Chondrocyte (in vitro differentiated cells): ENCODE data around the gene CMC2. TPM values are rescaled to one million over a fixed set of nuclear protein-coding genes. Genes with fewer than 3 reads are reported as not detected.
A peak's percentile ranks its signal among the peaks of the same experiment; 100 is the strongest.

Experiments
- DNase-seq: peaks from one replicate; pipeline ENCODE4 v3.0.0; 2021; ENCODE audit warnings: mixed read lengths, low spot score
- H3K27ac Mint-ChIP-seq: one replicate; pipeline ENCODE4 v1.8.0; 2021; ENCODE audit warnings: mild to moderate bottlenecking, moderate library complexity, mixed read lengths; ENCODE audit not compliant: unreplicated experiment
- H3K27me3 Mint-ChIP-seq: 2 replicates; pipeline ENCODE4 v1.8.0; 2021; ENCODE audit warnings: low read depth, mixed read lengths
- H3K36me3 Mint-ChIP-seq: 2 replicates; pipeline ENCODE4 v1.8.0; 2021; ENCODE audit warnings: low read depth, mixed read lengths
- H3K4me1 Mint-ChIP-seq: 2 replicates; pipeline ENCODE4 v1.8.0; 2021; ENCODE audit warnings: low read depth, mild to moderate bottlenecking, mixed read lengths
- H3K4me3 Mint-ChIP-seq: one replicate; pipeline ENCODE4 v1.8.0; 2021; ENCODE audit warnings: mild to moderate bottlenecking, moderate library complexity, mixed read lengths; ENCODE audit not compliant: unreplicated experiment
- H3K9me3 Mint-ChIP-seq: 2 replicates; pipeline ENCODE4 v1.8.0; 2021; ENCODE audit warnings: low read depth, mixed read lengths
- total RNA-seq: library from RNA; stranded (reverse); gene quantifications from 3 replicates; pipeline ENCODE4 v1.2.1, GENCODE V29; 2021
- TF ChIP-seq, protein P1 (sequence below): fragments of 200-600 bp; sonication (generic); IDR thresholded peaks from 2 replicates; pipeline ENCODE4 v1.5.0; 2021; ENCODE audit warnings: antibody characterized with exemption, mild to moderate bottlenecking, moderate library complexity

CMC2 gene
- total RNA-seq, 1 donor from 2014 or later: 45.8 TPM

DNA sequence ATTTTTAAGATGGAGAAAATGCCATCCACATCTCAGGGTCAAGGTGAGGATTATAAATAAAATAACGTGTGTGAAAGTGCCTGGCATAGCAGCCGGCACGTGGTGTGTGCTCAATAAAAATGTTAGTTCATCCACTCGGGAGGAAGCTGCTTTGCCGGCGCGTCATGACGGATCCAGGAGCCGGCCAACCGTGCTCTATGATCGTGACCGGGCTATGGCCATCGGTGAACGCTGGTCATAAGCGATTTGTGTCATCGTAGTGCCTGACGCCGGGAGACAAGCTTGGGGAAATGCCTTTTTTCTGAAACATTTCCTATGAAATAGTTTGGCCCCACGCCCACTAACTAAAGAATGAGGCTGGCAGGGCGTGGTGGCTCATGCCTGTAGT lies 74.0 kb downstream of the CMC2 start:
- Mint-ChIP-seq H3K4me3 (peak overlapping the region; percentile 71), H3K27me3 (peaks cover 9% of the 10 kb centered on the region), H3K4me1 (peaks cover 26% of the 10 kb centered on the region), H3K27ac (peak overlapping the region; percentile 93), H3K36me3 (no peaks in the 10 kb centered on the region), H3K9me3 (no peaks in the 10 kb centered on the region)
- DNase-seq: no peak
- TF ChIP-seq, protein P1, sequence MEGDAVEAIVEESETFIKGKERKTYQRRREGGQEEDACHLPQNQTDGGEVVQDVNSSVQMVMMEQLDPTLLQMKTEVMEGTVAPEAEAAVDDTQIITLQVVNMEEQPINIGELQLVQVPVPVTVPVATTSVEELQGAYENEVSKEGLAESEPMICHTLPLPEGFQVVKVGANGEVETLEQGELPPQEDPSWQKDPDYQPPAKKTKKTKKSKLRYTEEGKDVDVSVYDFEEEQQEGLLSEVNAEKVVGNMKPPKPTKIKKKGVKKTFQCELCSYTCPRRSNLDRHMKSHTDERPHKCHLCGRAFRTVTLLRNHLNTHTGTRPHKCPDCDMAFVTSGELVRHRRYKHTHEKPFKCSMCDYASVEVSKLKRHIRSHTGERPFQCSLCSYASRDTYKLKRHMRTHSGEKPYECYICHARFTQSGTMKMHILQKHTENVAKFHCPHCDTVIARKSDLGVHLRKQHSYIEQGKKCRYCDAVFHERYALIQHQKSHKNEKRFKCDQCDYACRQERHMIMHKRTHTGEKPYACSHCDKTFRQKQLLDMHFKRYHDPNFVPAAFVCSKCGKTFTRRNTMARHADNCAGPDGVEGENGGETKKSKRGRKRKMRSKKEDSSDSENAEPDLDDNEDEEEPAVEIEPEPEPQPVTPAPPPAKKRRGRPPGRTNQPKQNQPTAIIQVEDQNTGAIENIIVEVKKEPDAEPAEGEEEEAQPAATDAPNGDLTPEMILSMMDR: no peak

DNA sequence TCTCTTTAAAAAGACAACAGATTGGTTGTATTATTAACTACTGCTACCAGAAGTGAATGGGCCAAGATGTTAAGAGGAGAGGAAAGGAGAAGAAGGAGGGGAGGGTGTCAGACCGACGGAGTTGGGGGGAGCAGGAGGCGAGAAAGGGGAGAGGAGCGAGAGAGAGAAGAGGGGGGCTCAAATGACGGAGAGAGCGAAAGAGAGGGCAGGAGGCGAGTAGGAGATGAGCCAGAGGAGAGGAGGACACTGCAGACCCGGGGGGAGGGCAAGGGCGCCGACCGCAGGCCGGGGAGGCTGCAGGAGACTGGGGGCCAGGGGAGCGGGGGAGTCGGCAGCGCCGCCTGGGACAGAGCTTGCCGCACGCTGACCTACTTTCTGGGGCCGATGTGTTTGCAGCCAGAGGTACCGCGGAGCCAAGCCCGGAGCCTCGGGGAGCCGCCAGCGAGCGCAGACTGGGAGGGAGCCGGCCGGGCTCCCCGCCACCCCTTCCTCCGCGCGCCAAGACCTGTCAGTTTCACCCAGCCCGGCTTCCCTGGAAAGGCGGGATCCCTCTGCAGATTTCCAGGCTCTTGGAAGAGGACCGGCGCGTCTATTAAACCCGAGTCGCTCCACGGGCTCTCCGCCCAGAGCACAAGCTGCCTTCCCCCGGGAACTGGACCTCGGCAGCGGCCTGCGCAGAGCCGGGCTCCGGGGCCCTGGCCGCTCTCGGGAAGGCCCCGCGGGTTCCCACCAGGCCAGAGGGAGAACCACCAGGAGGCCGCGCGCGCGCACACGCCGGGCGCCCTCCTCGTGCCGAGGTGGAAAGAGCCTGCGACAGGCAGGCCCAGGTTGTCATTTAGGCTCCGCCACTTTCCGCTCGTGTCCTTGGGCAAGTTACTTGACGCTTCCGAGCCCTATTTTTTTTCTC lies 74.6 kb downstream of the CMC2 start:
- H3K27ac Mint-ChIP-seq: peak overlapping the region; percentile 93
- H3K9me3 Mint-ChIP-seq: no peaks in the 10 kb centered on the region
- H3K4me1 Mint-ChIP-seq: peaks cover 20% of the 10 kb centered on the region
- peak overlapping the region; percentile 71 for H3K4me3 Mint-ChIP-seq
- peaks cover 9% of the 10 kb centered on the region for H3K27me3 Mint-ChIP-seq
- no peak for DNase-seq
- TF ChIP-seq, protein P1: peak; percentile 22
- no peaks in the 10 kb centered on the region for H3K36me3 Mint-ChIP-seq

DNA sequence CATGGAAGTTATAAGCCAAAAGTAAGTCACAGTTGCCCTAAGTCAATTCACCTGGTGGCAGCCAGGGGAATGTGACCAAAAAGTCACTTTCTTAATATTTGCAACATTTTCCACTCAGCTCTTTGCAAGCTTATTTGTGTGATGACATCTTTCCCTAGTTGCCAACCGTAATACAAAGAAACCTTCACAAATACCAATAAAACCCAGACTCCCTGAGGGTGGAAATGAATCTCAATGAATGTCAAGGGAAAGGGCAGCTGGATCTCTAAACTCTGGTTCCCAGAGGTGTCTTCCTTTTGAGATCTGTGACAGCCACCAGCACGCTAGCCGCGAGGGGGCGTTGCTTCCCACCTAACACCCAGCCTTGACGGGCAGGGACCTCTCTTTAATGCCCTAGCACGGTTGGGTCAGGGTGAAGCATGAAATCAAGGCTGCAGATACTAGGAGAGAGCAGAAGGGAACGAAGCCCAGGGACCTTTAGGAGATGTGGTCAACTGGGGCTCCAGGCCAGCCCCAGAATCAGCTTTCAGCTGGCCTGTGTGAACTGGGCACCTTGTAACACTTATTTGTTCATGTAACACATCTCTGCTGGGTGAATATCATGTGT lies 82.2 kb downstream of the CMC2 start:
- TF ChIP-seq, protein P1: peak; percentile 74
- H3K9me3 Mint-ChIP-seq: no peaks in the 10 kb centered on the region
- no peak overlapping the region for H3K27ac Mint-ChIP-seq
- no peak for DNase-seq
- H3K36me3 Mint-ChIP-seq: no peaks in the 10 kb centered on the region
- peaks cover 6% of the 10 kb centered on the region for H3K27me3 Mint-ChIP-seq
- no peaks in the 10 kb centered on the region for H3K4me1 Mint-ChIP-seq
- no peak overlapping the region for H3K4me3 Mint-ChIP-seq

DNA sequence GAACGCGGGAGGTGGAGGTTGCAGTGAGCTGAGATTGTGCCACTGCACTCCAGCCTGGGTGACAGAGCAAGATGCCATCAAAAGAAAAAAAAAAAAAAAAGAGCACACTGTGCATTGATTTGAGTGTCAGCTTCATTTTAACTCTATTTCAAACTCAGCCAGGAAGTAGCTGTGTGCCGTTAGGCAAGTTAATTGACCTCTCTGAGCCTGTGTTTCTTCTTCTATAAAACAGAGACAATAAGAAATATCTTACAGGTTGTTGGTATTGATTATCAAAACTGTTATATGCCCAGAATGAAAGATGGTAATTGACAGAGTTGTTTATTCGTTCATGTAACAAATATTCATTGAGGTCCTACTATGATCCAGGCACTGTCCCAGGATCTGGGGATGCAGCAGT lies 83.3 kb downstream of the CMC2 start:
- Mint-ChIP-seq H3K4me3 (no peak overlapping the region), H3K27ac (no peak overlapping the region), H3K27me3 (peaks cover 7% of the 10 kb centered on the region), H3K9me3 (no peaks in the 10 kb centered on the region), H3K4me1 (no peaks in the 10 kb centered on the region), H3K36me3 (no peaks in the 10 kb centered on the region)
- DNase-seq: no peak
- TF ChIP-seq, protein P1: no peak

Other genes starting within 250 kb of the CMC2 start
- 2.2 to 4.1 TPM (median 3.0 TPM) in 3 replicates for gene CDYL2, start 202.3 kb downstream of the CMC2 start, total RNA-seq
- gene CENPN, start 329 bp upstream of the CMC2 start, total RNA-seq: 9.2 to 14.6 TPM (median 10.8 TPM) in 3 replicates
- gene ATMIN, start 29.0 kb upstream of the CMC2 start, total RNA-seq: 27.9 to 34.5 TPM (median 34.4 TPM) in 3 replicates
- gene C16orf46, start 70.4 kb upstream of the CMC2 start, total RNA-seq: 0.35 to 0.36 TPM in 2 of 3 replicates, not detected in the other
- gene GCSH, start 89.5 kb upstream of the CMC2 start, total RNA-seq: 16.3 to 19.9 TPM (median 16.4 TPM) in 3 replicates
- gene BCO1, start 231.8 kb upstream of the CMC2 start, total RNA-seq: not detected in 3 replicates